Choroid plexus epithelial cell (primary cell): Measurements from ENCODE around the gene TTC39A.

Experiments used
- DNase-seq: peaks from one replicate; pipeline ENCODE4 v3.0.0-alpha.2; 2010; ENCODE audit warnings: low read depth
- H3K4me3 ChIP-seq: 2 replicates; pipeline ENCODE4 v1.5.1; 2011; ENCODE audit warnings: low read depth, mild to moderate bottlenecking, control low read depth, low read length, moderate library complexity
- TF ChIP-seq, protein P1 (sequence below): conservative IDR thresholded peaks from 2 replicates; pipeline ENCODE4 v1.5.1; 2011; ENCODE audit warnings: low read depth, mild to moderate bottlenecking, control low read depth, inconsistent platforms, low read length, moderate library complexity

The TTC39A gene

DNA sequence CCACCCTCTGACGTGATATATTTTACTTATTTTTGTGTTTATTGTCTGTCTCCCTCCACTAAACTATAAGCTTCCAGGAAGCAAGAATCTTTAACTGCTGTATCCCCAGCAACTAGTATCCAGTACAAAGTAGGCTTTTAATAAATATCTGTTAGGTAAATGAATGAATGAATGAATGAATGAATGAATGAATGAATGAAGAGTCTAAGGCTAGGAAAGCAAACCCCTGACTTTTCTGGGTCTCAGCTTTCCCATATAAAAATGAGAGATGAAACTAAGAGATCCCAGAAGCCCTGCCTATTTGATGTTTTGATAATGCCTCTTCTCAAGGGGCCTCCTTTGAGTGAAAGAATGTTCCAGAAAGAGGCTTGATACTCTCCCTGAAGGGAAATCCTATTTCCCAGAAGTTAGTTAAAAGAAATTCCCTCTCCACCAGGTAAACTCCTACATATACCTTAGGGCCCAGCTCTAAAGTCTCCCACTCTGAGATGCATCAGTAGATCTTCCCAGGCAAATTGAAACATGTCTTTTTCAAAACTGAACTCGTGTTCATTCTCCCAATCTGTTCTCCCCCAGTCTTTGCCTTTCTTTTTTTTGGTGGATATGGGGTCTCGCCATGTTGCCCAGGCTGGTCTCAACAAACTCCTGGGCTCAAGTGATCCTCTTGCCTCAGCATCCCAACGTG lies 7.8 kb downstream of the TTC39A start:
- TF ChIP-seq, protein P1, sequence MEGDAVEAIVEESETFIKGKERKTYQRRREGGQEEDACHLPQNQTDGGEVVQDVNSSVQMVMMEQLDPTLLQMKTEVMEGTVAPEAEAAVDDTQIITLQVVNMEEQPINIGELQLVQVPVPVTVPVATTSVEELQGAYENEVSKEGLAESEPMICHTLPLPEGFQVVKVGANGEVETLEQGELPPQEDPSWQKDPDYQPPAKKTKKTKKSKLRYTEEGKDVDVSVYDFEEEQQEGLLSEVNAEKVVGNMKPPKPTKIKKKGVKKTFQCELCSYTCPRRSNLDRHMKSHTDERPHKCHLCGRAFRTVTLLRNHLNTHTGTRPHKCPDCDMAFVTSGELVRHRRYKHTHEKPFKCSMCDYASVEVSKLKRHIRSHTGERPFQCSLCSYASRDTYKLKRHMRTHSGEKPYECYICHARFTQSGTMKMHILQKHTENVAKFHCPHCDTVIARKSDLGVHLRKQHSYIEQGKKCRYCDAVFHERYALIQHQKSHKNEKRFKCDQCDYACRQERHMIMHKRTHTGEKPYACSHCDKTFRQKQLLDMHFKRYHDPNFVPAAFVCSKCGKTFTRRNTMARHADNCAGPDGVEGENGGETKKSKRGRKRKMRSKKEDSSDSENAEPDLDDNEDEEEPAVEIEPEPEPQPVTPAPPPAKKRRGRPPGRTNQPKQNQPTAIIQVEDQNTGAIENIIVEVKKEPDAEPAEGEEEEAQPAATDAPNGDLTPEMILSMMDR = no peak
- no peak overlapping the region for H3K4me3 ChIP-seq
- no peak for DNase-seq

DNA sequence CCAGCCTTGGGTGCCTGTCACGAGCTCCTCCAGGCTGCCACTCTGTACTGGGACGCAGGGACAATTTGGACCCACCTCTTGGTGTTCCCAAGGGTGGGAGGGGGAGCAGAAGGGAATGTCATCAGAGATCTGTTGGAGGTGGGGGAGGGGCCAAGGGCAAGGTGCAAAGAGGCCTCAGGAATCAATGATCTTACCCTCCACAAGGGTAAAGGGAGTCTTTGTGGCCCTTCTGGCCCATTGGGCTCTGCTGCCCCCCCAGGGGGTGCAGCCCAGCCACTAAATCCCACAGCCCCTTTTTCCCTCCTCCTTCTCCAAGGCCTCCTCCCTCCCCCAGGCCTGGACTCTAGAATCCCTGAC lies 8.5 kb downstream of the TTC39A start:
- TF ChIP-seq, protein P1 = no peak
- no peak overlapping the region for H3K4me3 ChIP-seq
- DNase-seq = no peak

DNA sequence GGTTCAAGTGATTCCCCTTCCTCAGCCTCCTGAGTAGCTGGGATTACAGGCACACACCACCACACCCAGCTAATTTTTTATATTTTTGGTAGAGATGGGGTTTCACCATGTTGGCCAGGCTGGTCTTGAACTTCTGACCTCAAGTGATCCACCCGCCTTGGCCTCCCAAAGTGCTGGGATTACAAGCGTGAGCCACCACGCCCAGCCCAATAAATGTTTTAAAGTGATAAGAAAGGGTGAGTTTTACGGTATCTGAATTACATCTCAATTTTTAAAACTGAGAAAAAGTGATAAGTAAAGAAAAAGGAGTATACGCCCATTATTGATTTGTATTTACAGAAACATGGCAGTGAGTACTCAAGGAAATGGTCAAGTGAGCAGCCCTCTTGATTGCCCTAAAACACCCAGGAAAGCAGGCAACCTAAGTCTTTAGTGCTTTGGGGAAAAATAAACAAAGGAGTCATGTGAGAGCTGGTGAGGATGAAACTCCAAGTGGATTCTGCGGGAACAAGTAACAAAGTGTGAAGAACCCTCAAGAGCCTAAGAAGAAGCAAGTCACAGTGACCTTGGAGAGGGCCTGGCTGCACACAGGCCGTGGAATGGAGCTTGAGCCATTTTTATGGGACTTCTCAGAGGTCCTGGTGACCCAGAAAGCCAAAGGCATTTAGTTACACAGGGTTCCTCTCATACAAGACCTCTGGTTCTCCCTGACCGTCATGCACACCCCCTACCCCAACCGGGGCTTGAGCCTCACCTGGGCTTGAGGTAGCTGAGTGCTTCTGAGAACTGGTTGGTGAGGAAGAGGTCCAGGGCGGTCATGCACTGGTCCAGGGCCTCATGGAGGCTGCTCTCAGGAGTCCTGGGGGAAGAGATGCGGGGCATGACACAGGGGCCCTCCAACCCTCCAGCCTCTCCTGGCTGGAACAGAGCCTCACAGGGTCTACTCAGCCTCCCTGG lies 9.1 kb downstream of the TTC39A start:
- no peak overlapping the region for H3K4me3 ChIP-seq
- no peak for DNase-seq
- TF ChIP-seq, protein P1 = no peak

DNA sequence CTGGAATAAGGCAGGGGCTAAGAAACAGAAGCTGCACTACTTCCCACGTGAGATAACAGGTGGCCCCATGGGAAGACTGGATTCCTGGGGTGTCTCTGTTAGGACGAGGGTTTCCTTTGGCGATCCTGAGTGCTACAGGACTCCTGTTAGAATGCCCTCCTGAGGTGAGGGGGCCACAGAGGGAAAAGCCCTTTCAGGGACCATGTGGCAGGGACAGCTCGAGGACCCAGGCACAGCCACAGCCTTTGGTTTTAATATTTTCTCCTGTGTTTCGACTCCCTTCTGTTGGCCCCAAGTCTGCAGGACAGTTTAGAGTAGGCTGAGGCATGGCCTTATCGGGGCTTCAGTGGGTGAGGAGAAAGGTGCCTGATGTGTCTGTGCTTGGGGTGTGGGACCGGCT lies 12.6 kb downstream of the TTC39A start:
- no peak overlapping the region for H3K4me3 ChIP-seq
- TF ChIP-seq, protein P1 = no peak
- DNase-seq = no peak

DNA sequence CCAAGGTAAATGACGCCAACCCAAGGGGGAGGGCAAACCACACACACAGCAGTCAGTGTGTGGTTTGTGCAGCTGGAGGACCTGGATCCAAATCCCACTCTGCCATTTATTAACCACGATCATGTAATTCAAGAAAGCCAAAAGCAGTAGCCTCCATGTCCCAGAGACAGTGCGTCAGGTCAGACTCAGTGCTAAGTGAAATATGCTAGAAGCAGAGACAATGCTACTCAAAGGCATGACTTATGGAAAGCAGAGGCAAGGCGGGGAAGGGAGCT lies 13.6 kb downstream of the TTC39A start:
- H3K4me3 ChIP-seq = no peak overlapping the region
- TF ChIP-seq, protein P1 = no peak
- DNase-seq = no peak

DNA sequence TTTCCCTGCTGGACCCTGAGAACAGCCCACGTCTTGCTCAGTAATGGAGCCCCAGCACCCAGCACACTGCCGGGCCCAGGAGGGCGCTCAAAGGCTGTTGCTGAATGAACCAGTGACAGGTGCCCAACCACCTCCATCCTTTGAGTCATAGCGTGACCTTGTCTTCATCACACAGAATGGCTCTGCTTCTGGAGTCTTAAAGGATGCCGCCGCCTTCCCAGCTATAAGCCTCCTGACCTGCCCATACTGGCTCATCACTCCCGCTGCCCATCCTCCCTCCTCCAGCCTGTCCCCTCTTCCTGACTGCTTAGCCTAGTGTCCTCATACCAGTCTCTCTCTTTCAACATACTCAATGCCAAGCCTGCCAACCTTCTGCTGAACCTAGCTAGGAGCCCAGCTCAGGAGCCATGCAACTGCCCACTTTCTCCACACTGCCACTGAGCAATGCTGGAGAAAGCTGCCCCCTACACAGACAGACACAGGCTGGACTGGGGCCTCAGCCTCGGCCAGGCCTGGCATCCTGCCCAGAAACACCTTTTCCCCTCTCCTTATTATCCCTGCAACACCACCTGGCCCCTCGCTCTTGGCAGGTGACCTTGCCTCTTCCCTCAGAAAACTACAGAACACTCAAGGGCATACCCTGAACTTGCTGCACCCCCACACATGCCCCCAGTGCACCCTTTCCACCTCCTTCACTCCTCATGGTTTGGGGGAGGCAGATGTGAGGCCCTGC lies 14.1 kb downstream of the TTC39A start:
- DNase-seq = no peak
- TF ChIP-seq, protein P1 = no peak
- no peak overlapping the region for H3K4me3 ChIP-seq
